Kidney (tissue), 14 donors: ENCODE measurements around the gene FYB2. TPM values are rescaled to one million over a fixed set of nuclear protein-coding genes. Genes with fewer than 3 reads are reported as not detected.
A peak's percentile ranks its signal among the peaks of the same experiment; 100 is the strongest.

ENCODE experiments used
- DNase-seq, 5 donors: peaks; one replicate each; pipeline ENCODE4 v3.0.0-alpha.2; 2013 to 2020
- FAIRE-seq: peaks from 2 replicates; lab custom pipeline; 2012; peaks lifted over from hg19 to GRCh38; lab: Jason Lieb, UNC
- H3K27ac ChIP-seq, 2 donors: one replicate each; pipeline ENCODE4 v1.7.0; 2013; ENCODE audit warnings: low read depth in 2 of 2, low read length in 2 of 2, inconsistent platforms in 1 of 2
- H3K27me3 ChIP-seq: one replicate; pipeline ENCODE4 v1.7.1; 2013; ENCODE audit warnings: low read length, inconsistent platforms; ENCODE audit not compliant: control insufficient read depth, insufficient read depth
- H3K36me3 ChIP-seq, 3 donors: one replicate each; pipeline versions ENCODE4 v1.7.0 to v1.7.1; 2013; ENCODE audit warnings: low read length in 3 of 3, control low read depth in 1 of 3, inconsistent platforms in 1 of 3; ENCODE audit not compliant: insufficient read depth in 3 of 3, control insufficient read depth in 2 of 3
- H3K4me1 ChIP-seq, 3 donors: one replicate each; pipeline versions ENCODE4 v1.7.0 to v1.7.1; 2013; ENCODE audit warnings: low read length in 3 of 3, inconsistent platforms in 1 of 3, low read depth in 1 of 3; ENCODE audit not compliant: control insufficient read depth in 2 of 3, insufficient read depth in 2 of 3
- H3K4me3 ChIP-seq, 3 donors: one replicate each; pipeline versions ENCODE4 v1.7.0 to v1.8.1; 2013; ENCODE audit warnings: low read length in 3 of 3, control low read depth in 1 of 3, inconsistent platforms in 1 of 3
- H3K9ac ChIP-seq, 3 donors: one replicate each; pipeline versions ENCODE4 v1.7.0 to v1.7.1; 2013; ENCODE audit warnings: low read length in 3 of 3, control low read depth in 1 of 3, inconsistent platforms in 1 of 3
- H3K9me3 ChIP-seq, 3 donors: one replicate each; pipeline versions ENCODE4 v1.7.0 to v1.7.1; 2013; ENCODE audit warnings: low read length in 3 of 3, control low read depth in 1 of 3, inconsistent platforms in 1 of 3; ENCODE audit not compliant: control insufficient read depth in 2 of 3, insufficient read depth in 1 of 3
- CTCF ChIP-seq: IDR thresholded peaks from 3 replicates; pipeline ENCODE4 v1.5.1; 2012; ENCODE audit warnings: mild to moderate bottlenecking, moderate library complexity, borderline replicate concordance; ENCODE audit not compliant: insufficient read depth; ENCODE audit errors: extremely low read depth
- intact Hi-C: fragments of 100-400 bp; cut with DNase I; formaldehyde crosslinking; loops from one replicate; pipeline ENCODE4 v1.11.1; 2022
- polyA plus RNA-seq: library from polyadenylated mRNA; stranded (reverse); fragments of 350-450 nt; fragmentation: Illumina TruSeq; extraction: RNeasy Lipid Tissue Mini Kit (QIAGEN cat#74804); gene quantifications from one replicate; pipeline ENCODE4 v1.2.3, GENCODE V29; 2014; ENCODE audit warnings: low read depth, low replicate concordance; ENCODE audit not compliant: insufficient read depth
- total RNA-seq: library from RNA; stranded (reverse); fragmentation: NEBNext Ultra II Directional; extraction: Animal tissue kit (Norgen Biotek cat#: 25700); gene quantifications from one replicate; pipeline ENCODE4 v1.2.1, GENCODE V29; 2021
- donor health status: control.
- donor health status: control.
- donor health status: control.
- donor health status: control.
- donor health status: control.
- donor health status: DM: yes; HTN: yes; CAD: no.
- donor health status: Normal renal cell carcinoma (clear cell type).

Gene FYB2
- total and polyA plus RNA-seq, 2 donors from 2014 or later, result 5.5 to 7.9 TPM

GRCh38 chr1:56715156-56715555 lies 104.0 kb downstream of the FYB2 start:
- H3K4me3 ChIP-seq, result no peak overlapping the region
- FAIRE-seq, result no peak
- H3K27me3 ChIP-seq, result no peaks in the 10 kb centered on the region

GRCh38 chr1:56713112-56713511 lies 106.1 kb downstream of the FYB2 start:
- Histone ChIP-seq H3K27ac (no peak overlapping the region), H3K9me3 (no peaks in the 10 kb centered on the region), H3K4me3 (no peak overlapping the region), H3K36me3 (no peaks in the 10 kb centered on the region), H3K27me3 (no peaks in the 10 kb centered on the region), H3K4me1 (peaks cover 0 to 5% (median 0%) of the 10 kb centered on the region in 3 donors), H3K9ac (no peak overlapping the region)
- FAIRE-seq (no peak), DNase-seq (peak in 2 of 5 donors; percentile 27 to 35)
- intact Hi-C loops, result no loop called here
- TF ChIP-seq CTCF, result no peak

More at GRCh38 chr1:56715156-56715555, 104.0 kb downstream of the FYB2 start:
- H3K9ac ChIP-seq, result no peak overlapping the region
- H3K27ac ChIP-seq, result no peak overlapping the region
- H3K36me3 ChIP-seq, result no peaks in the 10 kb centered on the region
- H3K4me1 ChIP-seq, result peaks cover 0 to 5% (median 0%) of the 10 kb centered on the region in 3 donors
- TF ChIP-seq CTCF, result no peak
- no peaks in the 10 kb centered on the region for H3K9me3 ChIP-seq
- intact Hi-C loops, result no loop called here
- no peak for DNase-seq

GRCh38 chr1:56712150-56712549 lies 107.1 kb downstream of the FYB2 start:
- intact Hi-C loops, result no loop called here
- Histone ChIP-seq H3K4me3 (no peak overlapping the region), H3K9ac (no peak overlapping the region), H3K36me3 (peaks cover 0 to 2% (median 0%) of the 10 kb centered on the region in 3 donors), H3K27me3 (no peaks in the 10 kb centered on the region), H3K9me3 (no peaks in the 10 kb centered on the region), H3K27ac (no peak overlapping the region), H3K4me1 (peaks cover 0 to 5% (median 0%) of the 10 kb centered on the region in 3 donors)
- TF ChIP-seq CTCF, result no peak
- DNase-seq, result no peak
- no peak for FAIRE-seq

GRCh38 chr1:56710646-56711045 lies 108.6 kb downstream of the FYB2 start:
- no peaks in the 10 kb centered on the region for H3K27me3 ChIP-seq
- FAIRE-seq (no peak), DNase-seq (no peak)
- H3K9ac ChIP-seq, result no peak overlapping the region
- TF ChIP-seq CTCF, result no peak
- intact Hi-C loops, result no loop called here
- no peak overlapping the region for H3K27ac ChIP-seq
- H3K9me3 ChIP-seq, result no peaks in the 10 kb centered on the region
- peaks cover 0 to 6% (median 0%) of the 10 kb centered on the region in 3 donors for H3K36me3 ChIP-seq
- H3K4me3 ChIP-seq, result no peak overlapping the region
- peaks cover 0 to 5% (median 0%) of the 10 kb centered on the region in 3 donors for H3K4me1 ChIP-seq
